Hepatic stellate cell (primary cell): ENCODE data around the gene GALNT1.

Source experiments
- DNase-seq: peaks from one replicate; pipeline ENCODE4 v3.0.0; 2011; ENCODE audit warnings: low spot score

The GALNT1 gene

GRCh38 chr18:35680139-35680551, 98.6 kb downstream of the GALNT1 start:
- DNase-seq = no peak

- DNase-seq = no peak
Observed at GRCh38 chr18:35682281-35682867, 100.8 kb downstream of the GALNT1 start.

GRCh38 chr18:35683021-35683420, 101.5 kb downstream of the GALNT1 start:
- no peak for DNase-seq

GRCh38 chr18:35688757-35689156, 107.2 kb downstream of the GALNT1 start:
- DNase-seq = no peak

GRCh38 chr18:35689728-35690127, 108.2 kb downstream of the GALNT1 start:
- DNase-seq = no peak

GRCh38 chr18:35691625-35692024, 110.1 kb downstream of the GALNT1 start:
- no peak for DNase-seq

GRCh38 chr18:35692866-35693265, 111.3 kb downstream of the GALNT1 start:
- DNase-seq = no peak

- DNase-seq = no peak
Observed at GRCh38 chr18:35693829-35694228, 112.3 kb downstream of the GALNT1 start.

GRCh38 chr18:35694808-35695207, 113.3 kb downstream of the GALNT1 start:
- DNase-seq = no peak

GRCh38 chr18:35695384-35695783, 113.8 kb downstream of the GALNT1 start:
- no peak for DNase-seq

- DNase-seq = no peak
Observed at GRCh38 chr18:35695803-35696202, 114.3 kb downstream of the GALNT1 start.

GRCh38 chr18:35696307-35696706, 114.8 kb downstream of the GALNT1 start:
- DNase-seq = no peak

GRCh38 chr18:35697869-35698268, 116.3 kb downstream of the GALNT1 start:
- DNase-seq = no peak

- no peak for DNase-seq
Observed at GRCh38 chr18:35703043-35703688, 121.6 kb downstream of the GALNT1 start.

GRCh38 chr18:35705988-35706387, 124.4 kb downstream of the GALNT1 start:
- DNase-seq = no peak

- DNase-seq = no peak
Observed at GRCh38 chr18:35707247-35707646, 125.7 kb downstream of the GALNT1 start.

- no peak for DNase-seq
Observed at GRCh38 chr18:35707674-35708073, 126.1 kb downstream of the GALNT1 start.

- no peak for DNase-seq
Observed at GRCh38 chr18:35710581-35710980, 129.0 kb downstream of the GALNT1 start.

- no peak for DNase-seq
Observed at GRCh38 chr18:35711227-35711626, 129.7 kb downstream of the GALNT1 start.

- no peak for DNase-seq
Observed at GRCh38 chr18:35713545-35713944, 132.0 kb downstream of the GALNT1 start.

GRCh38 chr18:35714539-35714938, 133.0 kb downstream of the GALNT1 start:
- DNase-seq = no peak

GRCh38 chr18:35715139-35715538, 133.6 kb downstream of the GALNT1 start:
- DNase-seq = no peak

GRCh38 chr18:35716169-35716831, 134.8 kb downstream of the GALNT1 start:
- DNase-seq = no peak

GRCh38 chr18:35717182-35717581, 135.6 kb downstream of the GALNT1 start:
- no peak for DNase-seq
